HG02981 (cell line): Measurements from ENCODE around the gene UMODL1.

Experiments
- ATAC-seq: cut with Tn5 transposase; IDR thresholded peaks from one replicate; pipeline ENCODE4 v1.9.1; 2021; ENCODE audit warnings: mild to moderate bottlenecking, moderate library complexity; ENCODE audit not compliant: unreplicated experiment

Gene UMODL1

GRCh38 chr21:42038393-42038792 is 32.7 kb upstream of the UMODL1 start:
- ATAC-seq: no peak

DNA sequence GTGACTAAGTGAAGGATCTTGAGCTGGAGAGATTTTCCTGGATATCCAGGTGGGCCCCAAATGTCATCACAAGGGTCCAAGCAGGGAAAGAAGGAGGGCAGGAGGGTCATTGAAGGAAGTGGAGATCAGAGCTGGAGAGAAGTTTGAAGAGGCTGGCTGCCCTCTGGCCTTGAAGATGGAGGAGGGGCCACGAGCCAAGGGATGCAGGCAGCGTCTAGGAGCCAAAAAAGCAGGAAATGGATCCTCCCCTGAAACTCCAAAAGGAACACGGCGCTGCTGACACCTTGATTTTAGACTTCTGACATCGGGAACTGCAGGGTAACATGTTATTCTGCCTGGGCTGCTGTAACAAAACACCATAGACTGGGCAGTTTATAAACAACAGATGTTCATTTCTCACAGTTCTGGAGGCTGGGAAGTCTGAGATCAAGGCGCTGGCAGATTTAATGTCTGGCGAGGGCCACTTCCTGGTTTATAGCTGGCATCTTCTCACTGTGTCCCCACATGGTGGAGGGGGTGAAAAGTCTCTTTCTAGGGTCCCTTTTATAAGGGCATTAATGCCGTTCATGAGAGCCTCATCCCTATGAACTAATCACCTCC is 32.2 kb upstream of the UMODL1 start:
- ATAC-seq: no peak

- ATAC-seq: no peak
Measured at GRCh38 chr21:42039470-42039901, 31.6 kb upstream of the UMODL1 start.

DNA sequence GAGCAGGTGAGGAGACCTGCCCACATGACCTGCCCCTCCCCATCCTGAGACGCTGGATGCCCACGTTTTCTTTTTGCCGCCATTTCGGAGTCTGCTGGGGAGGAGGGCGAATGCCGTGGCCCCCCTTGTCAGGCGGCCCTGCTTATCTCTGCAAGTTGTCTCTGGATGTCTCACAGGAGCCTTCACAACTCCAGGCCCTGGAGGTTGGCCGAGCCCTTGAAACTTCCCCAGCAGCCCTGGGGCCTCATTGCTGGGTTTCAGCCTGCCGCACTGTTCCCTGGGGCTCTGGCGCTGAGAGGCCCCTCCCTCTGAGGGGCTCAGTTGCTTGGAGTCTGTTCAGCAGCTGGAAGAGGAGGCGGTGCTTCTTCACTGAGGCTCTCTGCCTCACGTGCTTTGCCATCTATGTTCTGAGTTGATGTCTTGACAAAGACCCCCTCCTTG is 31.2 kb upstream of the UMODL1 start:
- no peak for ATAC-seq

DNA sequence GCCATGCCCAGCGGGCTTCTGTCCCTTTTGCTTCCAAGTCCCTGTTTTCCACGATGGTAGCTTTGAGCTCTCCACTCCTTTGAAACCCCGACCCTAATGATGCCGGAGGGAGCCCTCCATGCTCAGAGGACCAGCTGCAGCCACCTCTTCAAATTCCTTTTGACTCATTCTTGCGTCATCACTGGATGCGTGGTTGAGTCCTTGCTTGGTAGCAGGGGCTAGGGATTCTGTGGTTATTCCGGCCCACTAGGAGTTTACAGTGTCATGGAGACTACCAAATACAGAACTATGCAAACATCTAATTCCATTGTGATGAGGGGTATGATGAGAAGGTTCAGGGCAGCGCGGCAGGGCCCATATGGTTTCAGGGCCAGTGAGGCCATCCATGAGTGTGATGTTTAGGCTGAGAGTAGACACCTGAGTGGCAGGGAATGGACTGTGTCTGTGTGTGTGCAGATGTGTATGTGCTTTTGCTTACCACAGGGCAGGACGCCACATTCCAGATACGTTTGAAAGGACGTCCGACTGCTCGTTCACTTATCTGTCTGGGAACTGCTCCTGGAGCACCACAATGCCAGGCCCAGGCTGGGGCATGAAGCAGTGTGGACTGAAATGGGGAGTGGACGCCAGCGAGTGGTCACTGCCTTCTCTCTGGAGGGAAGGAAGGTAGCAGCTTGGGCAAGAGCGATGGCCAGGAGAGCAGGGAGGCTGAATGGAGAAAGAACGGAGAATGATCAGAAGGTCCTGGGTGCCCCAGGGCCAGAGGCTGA is 30.5 kb upstream of the UMODL1 start:
- ATAC-seq: no peak

GRCh38 chr21:42041246-42041645 is 29.9 kb upstream of the UMODL1 start:
- no peak for ATAC-seq

- no peak for ATAC-seq
Measured at GRCh38 chr21:42041711-42042110, 29.4 kb upstream of the UMODL1 start.

GRCh38 chr21:42042651-42043050 is 28.5 kb upstream of the UMODL1 start:
- no peak for ATAC-seq

DNA sequence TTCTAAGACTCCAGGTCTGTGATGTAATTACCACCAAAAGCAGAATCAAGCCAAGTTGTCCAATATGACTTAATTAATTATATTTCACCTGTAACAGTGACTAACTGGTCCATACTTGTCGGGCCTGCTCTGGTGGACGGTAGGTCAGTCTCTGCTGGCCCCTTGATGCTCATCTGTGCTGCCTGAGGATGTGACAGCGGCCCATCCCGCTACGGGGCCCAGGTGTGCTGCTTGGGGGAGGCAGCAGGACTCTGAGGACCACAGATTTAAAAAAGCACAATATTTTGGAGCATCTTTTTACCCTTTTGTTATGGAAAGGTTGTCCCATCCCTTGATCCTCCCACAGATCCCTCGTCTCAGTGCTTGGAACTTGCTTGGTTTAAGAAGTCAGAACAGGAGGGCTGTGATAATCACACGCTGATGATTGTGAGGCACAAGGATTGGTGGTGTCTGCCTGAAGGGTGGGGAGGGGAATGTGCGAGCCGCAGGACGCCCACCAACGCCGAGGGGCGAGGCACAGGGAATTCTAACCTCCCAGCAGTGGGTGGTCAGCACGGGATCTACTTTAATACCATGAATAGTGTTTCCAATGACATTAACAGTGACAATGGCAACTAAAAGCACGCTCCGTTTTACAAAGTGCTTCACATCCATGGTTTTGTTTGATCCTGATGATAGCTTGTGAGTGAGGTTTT is 27.8 kb upstream of the UMODL1 start:
- ATAC-seq: no peak

GRCh38 chr21:42043961-42044360 is 27.2 kb upstream of the UMODL1 start:
- no peak for ATAC-seq

DNA sequence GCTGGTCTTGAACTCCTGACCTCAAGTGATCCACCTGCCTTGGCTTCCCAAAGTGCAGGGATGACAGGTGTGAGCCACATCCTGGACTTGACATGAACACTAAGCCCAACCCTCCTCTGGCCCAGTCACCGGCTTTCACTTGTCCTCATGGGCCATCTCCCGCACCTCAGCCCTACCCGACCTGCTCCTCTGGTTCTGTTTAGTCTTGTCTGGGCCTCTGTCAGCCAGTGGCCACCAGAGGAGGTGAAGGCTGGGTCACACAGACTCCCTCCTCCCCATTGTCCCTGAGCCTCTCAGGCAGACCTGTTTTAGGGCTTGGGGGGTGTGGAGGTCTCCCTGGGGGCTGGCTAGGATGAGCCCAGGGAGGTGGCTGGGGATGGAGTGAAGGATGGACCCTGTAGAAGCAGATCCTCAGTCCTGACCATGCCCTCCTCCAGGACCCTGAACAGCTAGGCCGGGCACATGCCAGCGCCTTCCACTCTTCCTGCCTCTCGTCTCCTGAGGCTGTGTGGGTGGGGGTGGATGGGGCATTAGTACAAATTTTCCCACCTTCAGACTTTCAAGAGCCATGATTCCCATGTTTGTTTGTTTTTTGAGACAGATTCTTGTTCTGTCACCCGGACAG is 26.1 kb upstream of the UMODL1 start:
- ATAC-seq: no peak

GRCh38 chr21:42047821-42048613 is 23.1 kb upstream of the UMODL1 start:
- ATAC-seq: no peak

GRCh38 chr21:42048870-42049577 is 22.1 kb upstream of the UMODL1 start:
- no peak for ATAC-seq

DNA sequence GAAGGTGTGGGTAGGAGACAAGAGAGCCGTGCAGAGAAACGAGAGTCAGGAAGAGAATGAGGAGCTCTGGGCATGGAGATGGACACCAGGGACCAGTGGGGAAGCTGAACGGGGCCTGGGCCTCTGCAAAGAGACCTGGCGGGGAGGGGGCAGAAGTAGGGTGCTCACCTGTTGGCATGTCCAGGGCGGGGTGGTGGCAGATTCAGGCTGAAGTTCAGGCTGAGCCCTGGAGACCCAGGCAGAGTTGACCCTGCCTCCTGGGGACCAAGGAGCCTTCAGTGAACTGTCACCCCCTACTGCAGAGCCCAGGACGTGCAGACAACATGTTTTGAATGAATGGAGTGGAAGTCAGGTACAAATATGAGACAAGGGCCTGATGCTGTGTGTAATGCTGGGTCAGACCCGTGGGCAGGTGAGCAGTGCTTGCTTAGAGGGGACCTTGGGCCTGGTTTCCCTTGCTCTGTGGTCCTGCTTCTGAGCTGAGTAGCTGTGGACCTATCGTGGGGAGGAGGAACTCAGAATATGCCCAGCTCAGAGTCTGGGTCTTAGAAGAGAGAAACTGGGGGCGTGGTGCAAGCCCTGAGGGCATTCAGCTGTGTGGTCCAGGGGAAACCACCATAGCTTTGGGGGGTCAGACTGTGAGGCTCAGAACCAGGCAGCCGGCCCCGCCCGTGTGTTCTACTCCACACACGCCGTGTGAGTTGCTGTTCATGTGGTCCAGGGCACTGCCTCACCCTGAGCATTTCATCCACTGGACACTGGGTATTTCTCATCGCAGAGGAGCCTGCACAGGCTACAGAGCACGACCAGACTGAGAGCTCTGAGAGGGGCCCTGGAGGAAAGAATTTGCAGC is 21.3 kb upstream of the UMODL1 start:
- ATAC-seq: no peak

DNA sequence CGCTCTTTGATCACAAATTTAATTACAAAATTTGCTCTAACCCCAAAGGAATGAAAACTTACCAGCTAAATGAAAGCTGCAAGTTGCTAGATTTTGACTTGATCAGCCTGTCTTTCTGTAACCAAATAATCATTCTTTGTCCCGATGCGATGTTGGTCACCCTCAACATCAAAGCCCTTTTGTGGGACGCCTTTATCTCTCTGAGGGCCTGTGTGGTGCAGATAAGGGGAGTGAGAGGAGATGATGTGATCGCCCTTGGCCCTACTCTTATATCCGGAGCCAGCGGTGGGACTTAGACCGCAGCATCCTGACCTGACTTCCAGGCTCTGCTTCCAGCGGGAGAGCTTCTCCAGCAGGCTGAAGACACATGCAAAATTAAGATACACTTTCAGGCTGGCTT is 19.3 kb upstream of the UMODL1 start:
- no peak for ATAC-seq

DNA sequence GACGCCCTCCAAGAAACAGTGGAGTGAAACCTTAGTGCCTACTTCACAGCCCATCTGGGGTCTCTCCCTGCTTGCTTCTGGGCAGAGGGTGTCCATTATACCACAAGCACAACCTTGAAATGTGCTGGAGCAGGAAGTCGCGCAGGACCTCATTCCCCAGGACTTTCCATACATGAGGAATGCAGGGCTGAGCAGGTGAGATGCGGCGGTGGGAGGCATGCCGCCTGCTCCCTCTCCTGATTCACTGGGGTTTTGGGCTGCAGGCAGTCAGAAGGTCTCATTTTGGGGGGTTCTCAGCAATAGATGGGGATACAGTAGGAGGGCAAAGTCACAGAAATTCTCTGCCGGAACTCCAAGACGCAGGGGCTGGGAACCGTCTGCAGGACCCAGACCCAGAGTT is 15.7 kb upstream of the UMODL1 start:
- no peak for ATAC-seq

DNA sequence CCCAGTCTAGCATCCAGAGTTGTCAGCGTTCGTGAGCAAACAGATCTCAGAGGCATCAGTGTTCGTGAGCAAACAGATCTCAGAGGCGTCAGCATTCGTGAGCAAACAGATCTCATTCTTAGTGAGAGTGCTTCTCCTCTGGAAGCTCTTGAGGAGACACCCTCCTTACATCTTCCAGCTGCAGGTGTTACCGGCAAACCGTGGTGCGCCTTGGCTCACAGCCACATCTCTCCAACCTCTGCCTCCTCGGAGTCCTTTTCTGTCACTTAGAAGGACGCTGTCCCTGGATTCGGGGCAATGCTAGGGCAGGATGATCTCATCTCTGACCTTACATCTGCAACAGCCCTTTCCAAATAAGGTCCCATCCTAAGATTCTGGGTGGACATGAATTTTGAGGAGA is 14.6 kb upstream of the UMODL1 start:
- no peak for ATAC-seq

DNA sequence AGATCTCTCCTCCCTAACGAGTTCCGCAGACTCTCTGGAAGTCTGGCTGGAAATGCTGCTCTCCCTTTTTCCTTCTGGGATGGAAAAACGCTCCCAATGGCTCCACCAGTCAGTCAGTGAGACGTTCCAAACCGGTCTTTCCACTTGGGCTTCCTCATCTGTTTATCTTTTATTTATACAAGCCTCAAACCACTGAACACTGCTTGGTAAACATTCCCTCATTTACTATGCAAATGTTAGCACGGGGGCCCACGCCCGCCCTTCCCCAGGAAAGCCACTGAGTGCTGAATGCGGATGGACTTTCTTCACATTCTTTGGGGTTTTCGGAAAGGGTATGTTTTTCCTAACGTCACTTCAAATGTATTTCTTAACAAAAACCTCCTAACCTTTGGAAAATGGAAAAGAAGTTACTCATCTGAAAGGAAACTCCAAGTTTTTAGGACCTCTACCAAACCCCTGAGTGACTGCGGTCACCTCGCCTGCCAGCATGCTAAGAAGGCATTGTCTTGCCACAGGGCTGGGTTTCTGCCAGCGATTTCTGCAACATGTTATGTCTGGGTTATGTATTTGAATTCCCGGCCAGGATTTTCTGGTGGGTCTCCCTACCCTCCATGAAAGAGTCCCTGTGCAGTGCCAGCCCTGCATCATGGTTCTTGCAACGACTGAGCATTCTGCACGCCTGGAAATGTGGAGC is 14.0 kb upstream of the UMODL1 start:
- no peak for ATAC-seq
